Measurements from ENCODE around the gene VAV3. TPM values are rescaled to one million over a fixed set of nuclear protein-coding genes. Genes with fewer than 3 reads are reported as not detected.

The VAV3 gene
- total RNA-seq, 4 donors from 2014 or later = 2.2 to 20.4 (median 4.0) TPM

GRCh38 chr1:107760065-107760464 is 204.9 kb downstream of the VAV3 start:
- no peak for DNase-seq (ENCODE audit: low spot score in 2 of 2)
- Histone ChIP-seq H3K27me3 (no peaks in the 10 kb centered on the region), H3K4me1 (no peaks in the 10 kb centered on the region), H3K36me3 (no peaks in the 10 kb centered on the region), H3K27ac (no peak overlapping the region), H3K4me3 (no peak overlapping the region), H3K9me3 (no peaks in the 10 kb centered on the region)
- no peak for TF ChIP-seq POLR2A (IDR thresholded peaks at IDR 0.05)
- no peak for TF ChIP-seq CTCF (IDR thresholded peaks at IDR 0.05)
- no peak for TF ChIP-seq EP300 (IDR thresholded peaks at IDR 0.05)
- 89 to 91% methylated on average over 3 of the region's 3 CpGs for WGBS, 2 donors

- Histone ChIP-seq H3K9me3 (no peaks in the 10 kb centered on the region), H3K4me3 (no peak overlapping the region), H3K4me1 (no peaks in the 10 kb centered on the region), H3K36me3 (no peaks in the 10 kb centered on the region), H3K27me3 (no peaks in the 10 kb centered on the region), H3K27ac (no peak overlapping the region)
- TF ChIP-seq CTCF (IDR thresholded peaks at IDR 0.05) (peak; percentile 27 to 45 (median 40)), POLR2A (IDR thresholded peaks at IDR 0.05) (no peak)
- 28 to 31% methylated on average over 6 of the region's 6 CpGs for WGBS, 2 donors
- peak; percentile 15 to 61 for DNase-seq (ENCODE audit: low spot score in 2 of 2)
Observed at GRCh38 chr1:107750364-107750959, 214.5 kb downstream of the VAV3 start.

- TF ChIP-seq EP300 (IDR thresholded peaks at IDR 0.05) (no peak), CTCF (IDR thresholded peaks at IDR 0.05) (peak in 1 of 5 experiments; percentile 25), POLR2A (IDR thresholded peaks at IDR 0.05) (no peak)
- Histone ChIP-seq H3K9me3 (no peaks in the 10 kb centered on the region), H3K27me3 (no peaks in the 10 kb centered on the region), H3K4me1 (no peaks in the 10 kb centered on the region), H3K27ac (no peak overlapping the region), H3K4me3 (no peak overlapping the region), H3K36me3 (no peaks in the 10 kb centered on the region)
- DNase-seq (ENCODE audit: low spot score in 2 of 2) = no peak
- WGBS, 2 donors = 37 to 40% methylated on average over 2 of the region's 2 CpGs
Observed at GRCh38 chr1:107748531-107748930, 216.4 kb downstream of the VAV3 start.

GRCh38 chr1:107741242-107741641 is 223.7 kb downstream of the VAV3 start:
- 88 to 93% methylated on average over 4 of the region's 4 CpGs for WGBS, 2 donors
- DNase-seq (ENCODE audit: low spot score in 2 of 2) = no peak
- no peaks in the 10 kb centered on the region for H3K36me3 ChIP-seq
- H3K27ac ChIP-seq = no peak overlapping the region
- TF ChIP-seq POLR2A (IDR thresholded peaks at IDR 0.05) (no peak), EP300 (IDR thresholded peaks at IDR 0.05) (no peak), CTCF (IDR thresholded peaks at IDR 0.05) (no peak)
- no peaks in the 10 kb centered on the region for H3K27me3 ChIP-seq
- H3K4me1 ChIP-seq = no peaks in the 10 kb centered on the region
- H3K9me3 ChIP-seq = no peaks in the 10 kb centered on the region
- H3K4me3 ChIP-seq = no peak overlapping the region

- Histone ChIP-seq H3K27ac (no peak overlapping the region), H3K4me1 (no peaks in the 10 kb centered on the region), H3K36me3 (no peaks in the 10 kb centered on the region), H3K9me3 (no peaks in the 10 kb centered on the region), H3K27me3 (no peaks in the 10 kb centered on the region), H3K4me3 (no peak overlapping the region)
- no peak for DNase-seq (ENCODE audit: low spot score in 2 of 2)
- WGBS, 2 donors = 69 to 72% methylated on average over 4 of the region's 4 CpGs
- TF ChIP-seq EP300 (IDR thresholded peaks at IDR 0.05) (no peak), POLR2A (IDR thresholded peaks at IDR 0.05) (no peak), CTCF (IDR thresholded peaks at IDR 0.05) (no peak)
Observed at GRCh38 chr1:107740579-107740978, 224.4 kb downstream of the VAV3 start.
